Calu3 (cell line): ENCODE data around the gene C9orf43. TPM values are rescaled to one million over a fixed set of nuclear protein-coding genes. Genes with fewer than 3 reads are reported as not detected.

ENCODE experiments used
- BruUV-seq: library from RNA; stranded (reverse); fragments of 400-500 nt; replicated peaks from 2 replicates; lab custom pipeline; 2021; lab: Mats Ljungman, UMichigan
- CTCF ChIA-PET: fragments of 300-600 bp; sonication (Branson Sonifier 250); formaldehyde crosslinking; loops from one replicate; lab custom pipeline; 2022; ENCODE audit warnings: antibody characterized with exemption; lab: Charles Lee
- DNase-seq: peaks from one replicate; pipeline ENCODE4 v3.0.0; 2022
- H3K27ac Mint-ChIP-seq: one replicate; pipeline ENCODE4 v1.8.0; 2022; ENCODE audit warnings: mixed read lengths; ENCODE audit not compliant: unreplicated experiment
- H3K27me3 Mint-ChIP-seq: one replicate; pipeline ENCODE4 v1.8.0; 2022; ENCODE audit warnings: mixed read lengths; ENCODE audit not compliant: unreplicated experiment
- H3K36me3 Mint-ChIP-seq: one replicate; pipeline ENCODE4 v1.8.0; 2022; ENCODE audit warnings: mild to moderate bottlenecking, moderate library complexity, mixed read lengths; ENCODE audit not compliant: insufficient read depth, unreplicated experiment
- H3K4me1 Mint-ChIP-seq: one replicate; pipeline ENCODE4 v1.8.0; 2022; ENCODE audit warnings: mild to moderate bottlenecking, low read depth, mixed read lengths; ENCODE audit not compliant: unreplicated experiment
- H3K4me3 Mint-ChIP-seq: one replicate; pipeline ENCODE4 v1.8.0; 2022; ENCODE audit warnings: mild to moderate bottlenecking, low read depth, moderate library complexity, mixed read lengths; ENCODE audit not compliant: unreplicated experiment
- H3K9me3 Mint-ChIP-seq: one replicate; pipeline ENCODE4 v1.8.0; 2022; ENCODE audit warnings: low read depth, mixed read lengths; ENCODE audit not compliant: unreplicated experiment
- CTCF ChIP-seq: fragments of 200-600 bp; IDR thresholded peaks from one replicate; pipeline ENCODE4 v1.8.0; 2022; ENCODE audit warnings: antibody characterized with exemption; ENCODE audit not compliant: unreplicated experiment
- intact Hi-C: fragments of 100-400 bp; cut with micrococcal nuclease; formaldehyde crosslinking; loops from one replicate; pipeline ENCODE4 v1.10.0; 2022; ENCODE audit not compliant: unreplicated experiment
- total RNA-seq: library from RNA; stranded (reverse); gene quantifications from 2 replicates; pipeline ENCODE4 v1.2.3, GENCODE V29; 2022

Gene C9orf43
- total RNA-seq, 1 experiment from 2014 or later = 0.33 TPM

- TF ChIP-seq CTCF = no peak
- Mint-ChIP-seq H3K9me3 (no peaks in the 10 kb centered on the region), H3K27me3 (no peaks in the 10 kb centered on the region), H3K27ac (peak overlapping the region; percentile 66), H3K36me3 (peaks cover 13% of the 10 kb centered on the region), H3K4me1 (peaks cover 30% of the 10 kb centered on the region), H3K4me3 (peak overlapping the region; percentile 24)
- DNase-seq = no peak
- CTCF ChIA-PET = interaction anchor here (0.6 kb wide), 1 partner anchor 22 kb away, joined by 3 read pairs; the partner anchor contains the start of gene POLE3
- intact Hi-C loops = loop anchor here (5.0 kb wide), 1 partner anchor 45 kb away; the partner anchor contains the start of gene WDR31
- BruUV-seq = no TSS peak
Observed at GRCh38 chr9:113387560-113388230, 22.9 kb upstream of the C9orf43 start.

- no peak for TF ChIP-seq CTCF
- H3K27ac Mint-ChIP-seq = no peak overlapping the region
- H3K9me3 Mint-ChIP-seq = no peaks in the 10 kb centered on the region
- H3K36me3 Mint-ChIP-seq = peaks cover 13% of the 10 kb centered on the region
- H3K4me3 Mint-ChIP-seq = no peak overlapping the region
- no TSS peak for BruUV-seq
- no peak for DNase-seq
- intact Hi-C loops = loop anchor here (5.0 kb wide), 1 partner anchor 47 kb away; the partner anchor contains the start of gene WDR31
- CTCF ChIA-PET = no interaction called here
- no peaks in the 10 kb centered on the region for H3K27me3 Mint-ChIP-seq
- peaks cover 21% of the 10 kb centered on the region for H3K4me1 Mint-ChIP-seq
Observed at GRCh38 chr9:113388833-113389232, 21.7 kb upstream of the C9orf43 start.

GRCh38 chr9:113389451-113389850, 21.1 kb upstream of the C9orf43 start:
- intact Hi-C loops = loop anchor here (5.0 kb wide), 1 partner anchor 47 kb away; the partner anchor contains the start of gene WDR31
- BruUV-seq = no TSS peak
- CTCF ChIA-PET = no interaction called here
- Mint-ChIP-seq H3K36me3 (peaks cover 13% of the 10 kb centered on the region), H3K4me1 (peaks cover 21% of the 10 kb centered on the region), H3K9me3 (no peaks in the 10 kb centered on the region), H3K27me3 (no peaks in the 10 kb centered on the region), H3K4me3 (no peak overlapping the region), H3K27ac (no peak overlapping the region)
- TF ChIP-seq CTCF = no peak
- no peak for DNase-seq

GRCh38 chr9:113390192-113390960, 20.2 kb upstream of the C9orf43 start:
- H3K4me1 Mint-ChIP-seq = peaks cover 21% of the 10 kb centered on the region
- H3K4me3 Mint-ChIP-seq = no peak overlapping the region
- intact Hi-C loops = no loop called here
- CTCF ChIA-PET = no interaction called here
- no peaks in the 10 kb centered on the region for H3K27me3 Mint-ChIP-seq
- peaks cover 13% of the 10 kb centered on the region for H3K36me3 Mint-ChIP-seq
- no TSS peak for BruUV-seq
- H3K27ac Mint-ChIP-seq = no peak overlapping the region
- DNase-seq = no peak
- no peaks in the 10 kb centered on the region for H3K9me3 Mint-ChIP-seq
- TF ChIP-seq CTCF = no peak
